Liver (tissue), 9 donors: ENCODE results near the gene IFITM5. TPM values are rescaled to one million over a fixed set of nuclear protein-coding genes. Genes with fewer than 3 reads are reported as not detected.

Experiments
- DNase-seq: peaks from one replicate; pipeline ENCODE4 v3.0.0-alpha.2; 2017; ENCODE audit warnings: low spot score
- H3K27ac ChIP-seq, 2 donors: one replicate each; pipeline ENCODE4 v1.7.0; 2013; ENCODE audit warnings: inconsistent platforms in 2 of 2, low read length in 2 of 2, control low read depth in 1 of 2, low read depth in 1 of 2, mild to moderate bottlenecking in 1 of 2
- H3K27me3 ChIP-seq, 4 donors: one replicate each; pipeline versions ENCODE4 v1.6.1 to v1.7.0; 2013; ENCODE audit warnings: low read length in 3 of 4, inconsistent platforms in 1 of 4, mild to moderate bottlenecking in 1 of 4, moderate library complexity in 1 of 4; ENCODE audit not compliant: control insufficient read depth in 4 of 4, insufficient read depth in 4 of 4
- H3K36me3 ChIP-seq, 4 donors: one replicate each; pipeline versions ENCODE4 v1.6.1 to v1.7.0; 2013; ENCODE audit warnings: low read length in 3 of 4, mild to moderate bottlenecking in 3 of 4, low read depth in 1 of 4, moderate library complexity in 1 of 4; ENCODE audit not compliant: control insufficient read depth in 4 of 4, insufficient read depth in 3 of 4
- H3K4me1 ChIP-seq, 4 donors: one replicate each; pipeline versions ENCODE4 v1.6.1 to v1.7.0; 2013; ENCODE audit warnings: low read length in 3 of 4, mild to moderate bottlenecking in 3 of 4, moderate library complexity in 1 of 4; ENCODE audit not compliant: control insufficient read depth in 4 of 4, insufficient read depth in 4 of 4
- H3K4me3 ChIP-seq, 3 donors: one replicate each; pipeline versions ENCODE4 v1.6.1 to v1.7.0; 2013; ENCODE audit warnings: low read length in 3 of 3, control low read depth in 1 of 3, low read depth in 1 of 3, mild to moderate bottlenecking in 1 of 3
- H3K9ac ChIP-seq, 2 donors: one replicate each; pipeline ENCODE4 v1.7.0; 2013; ENCODE audit warnings: low read length in 2 of 2, mild to moderate bottlenecking in 2 of 2, moderate library complexity in 2 of 2, control low read depth in 1 of 2, low read depth in 1 of 2
- H3K9me3 ChIP-seq, 4 donors: one replicate each; pipeline versions ENCODE4 v1.6.1 to v1.7.0; 2013; ENCODE audit warnings: low read length in 3 of 4; ENCODE audit not compliant: control insufficient read depth in 4 of 4
- EGR1 ChIP-seq, 2 donors: IDR thresholded peaks; 2 replicates each; pipeline ENCODE4 v1.6.1; 2016 to 2018; ENCODE audit warnings: antibody characterized with exemption in 2 of 2, low read depth in 2 of 2
- FOXA1 ChIP-seq: IDR thresholded peaks from 2 replicates; pipeline ENCODE4 v1.6.1; 2016; ENCODE audit warnings: antibody characterized with exemption
- FOXA2 ChIP-seq: IDR thresholded peaks from 2 replicates; pipeline ENCODE4 v1.6.1; 2016; ENCODE audit warnings: antibody characterized with exemption
- GABPA ChIP-seq, 2 donors: IDR thresholded peaks in 1 of 2; conservative IDR thresholded peaks in 1 of 2; 2 replicates each; pipeline ENCODE4 v1.6.1; 2016; ENCODE audit warnings: antibody characterized with exemption in 2 of 2, mild to moderate bottlenecking in 1 of 2, moderate library complexity in 1 of 2
- HNF4A ChIP-seq, 2 donors: conservative IDR thresholded peaks; 2 replicates each; pipeline ENCODE4 v1.6.1; 2016; ENCODE audit warnings: antibody characterized with exemption in 2 of 2, mild to moderate bottlenecking in 2 of 2
- HNF4G ChIP-seq: IDR thresholded peaks from 2 replicates; pipeline ENCODE4 v1.6.1; 2016; ENCODE audit warnings: antibody characterized with exemption
- JUND ChIP-seq, 2 donors: IDR thresholded peaks; 2 replicates each; pipeline ENCODE4 v1.6.1; 2016; ENCODE audit warnings: antibody characterized with exemption in 2 of 2
- NR2F2 ChIP-seq: IDR thresholded peaks from 2 replicates; pipeline ENCODE4 v1.6.1; 2016; ENCODE audit warnings: antibody characterized with exemption
- RAD21 ChIP-seq, 2 donors: IDR thresholded peaks; 2 replicates each; pipeline ENCODE4 v1.6.1; 2016; ENCODE audit warnings: antibody characterized with exemption in 2 of 2, mild to moderate bottlenecking in 2 of 2
- RXRA ChIP-seq, 2 donors: IDR thresholded peaks; 2 replicates each; pipeline ENCODE4 v1.6.1; 2017 to 2018; ENCODE audit warnings: antibody characterized with exemption in 2 of 2, mild to moderate bottlenecking in 1 of 2
- SP1 ChIP-seq: IDR thresholded peaks from 2 replicates; pipeline ENCODE4 v1.6.1; 2018; ENCODE audit warnings: antibody characterized with exemption, mild to moderate bottlenecking
- TAF1 ChIP-seq: conservative IDR thresholded peaks from 2 replicates; pipeline ENCODE4 v1.6.1; 2016; ENCODE audit warnings: antibody characterized with exemption, mild to moderate bottlenecking
- YY1 ChIP-seq: IDR thresholded peaks from 2 replicates; pipeline ENCODE4 v1.6.1; 2016; ENCODE audit warnings: antibody characterized with exemption, mild to moderate bottlenecking
- WGBS: extraction: QIAGEN DNeasy Blood & Tissue Kit; methylation state at CpG from one replicate; pipeline ENCODE4 v1.1.7; 2013; 5-methylcytosine and 5-hydroxymethylcytosine counted together
- polyA plus RNA-seq, 2 donors: library from polyadenylated mRNA; stranded (reverse) in 1 of 2; unstranded in 1 of 2; fragments of 200-250 nt in 1 of 2; fragments of >200 nt in 1 of 2; fragmentation: Nextera tagmentation in 1 of 2; extraction: Ambion mirVana in 1 of 2; gene quantifications; one replicate each; pipeline versions ENCODE4 v1.2.1 to v1.2.3, GENCODE V29; 2013 to 2015
- total RNA-seq, 2 donors: library from RNA; depleted of rRNA; stranded (reverse); fragments of >200 nt; gene quantifications; one replicate each; pipeline ENCODE4 v1.2.3, GENCODE V29; 2014
- TF ChIP-seq, protein P1 (sequence below): IDR thresholded peaks from 2 replicates; pipeline ENCODE4 v1.6.1; 2016; ENCODE audit warnings: antibody characterized with exemption
- TF ChIP-seq, protein P2 (sequence below): IDR thresholded peaks from 2 replicates; pipeline ENCODE4 v1.6.1; 2016; ENCODE audit warnings: antibody characterized with exemption
- TF ChIP-seq, protein P3 (sequence below): fragments of 150-350 bp; IDR thresholded peaks from 2 replicates; pipeline ENCODE4 v1.5.1; 2017; ENCODE audit warnings: improper control_type of control experiment, low read depth, low read length; ENCODE audit not compliant: missing input control
- TF ChIP-seq, protein P4 (sequence below): IDR thresholded peaks from 2 replicates; pipeline ENCODE4 v1.6.1; 2016; ENCODE audit warnings: antibody characterized with exemption, mild to moderate bottlenecking
- donor health status: healthy.
- donor health status: healthy.
- donor health status: healthy.
- donor health status: healthy.
- donor health status: healthy.

The IFITM5 gene
- total and polyA plus RNA-seq, 4 donors: not detected

DNA sequence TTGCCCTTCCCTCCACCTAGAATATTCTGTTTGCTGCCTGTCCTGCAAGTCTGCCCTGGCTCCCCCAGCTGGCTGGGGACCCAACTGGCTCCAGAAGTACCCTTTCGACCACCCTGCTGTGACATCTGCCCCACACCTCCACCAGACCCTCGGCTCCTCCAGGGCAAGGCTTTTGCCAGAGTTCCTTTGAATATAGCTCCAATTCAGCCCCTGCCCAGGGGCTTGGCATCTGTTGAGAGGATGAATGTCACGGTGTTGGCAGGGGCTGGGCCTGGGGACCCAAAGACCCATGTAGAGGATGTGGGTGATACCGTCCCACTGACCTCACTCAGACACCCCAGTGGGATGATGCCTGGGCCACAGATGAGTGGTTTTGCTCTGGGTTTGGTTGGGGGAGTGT is 17.2 kb downstream of the IFITM5 start:
- H3K4me1 ChIP-seq: peaks cover 12 to 43% (median 31%) of the 10 kb centered on the region in 4 donors
- H3K4me3 ChIP-seq: no peak overlapping the region
- TF ChIP-seq HNF4A (conservative IDR thresholded peaks at IDR 0.05) (no peak), HNF4G (no peak), NR2F2 (no peak), RXRA (IDR thresholded peaks at IDR 0.05) (no peak), EGR1 (IDR thresholded peaks at IDR 0.05; ENCODE audit: low read depth in 2 of 2) (no peak), JUND (IDR thresholded peaks at IDR 0.05) (no peak), YY1 (no peak), RAD21 (IDR thresholded peaks at IDR 0.05) (no peak), GABPA (IDR thresholded peaks at IDR 0.05 in 1 of 2, conservative IDR thresholded peaks at IDR 0.05 in 1 of 2) (no peak), FOXA2 (no peak), FOXA1 (no peak), SP1 (no peak)
- TF ChIP-seq, protein P1, sequence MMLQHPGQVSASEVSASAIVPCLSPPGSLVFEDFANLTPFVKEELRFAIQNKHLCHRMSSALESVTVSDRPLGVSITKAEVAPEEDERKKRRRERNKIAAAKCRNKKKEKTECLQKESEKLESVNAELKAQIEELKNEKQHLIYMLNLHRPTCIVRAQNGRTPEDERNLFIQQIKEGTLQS: no peak
- TF ChIP-seq, protein P2, sequence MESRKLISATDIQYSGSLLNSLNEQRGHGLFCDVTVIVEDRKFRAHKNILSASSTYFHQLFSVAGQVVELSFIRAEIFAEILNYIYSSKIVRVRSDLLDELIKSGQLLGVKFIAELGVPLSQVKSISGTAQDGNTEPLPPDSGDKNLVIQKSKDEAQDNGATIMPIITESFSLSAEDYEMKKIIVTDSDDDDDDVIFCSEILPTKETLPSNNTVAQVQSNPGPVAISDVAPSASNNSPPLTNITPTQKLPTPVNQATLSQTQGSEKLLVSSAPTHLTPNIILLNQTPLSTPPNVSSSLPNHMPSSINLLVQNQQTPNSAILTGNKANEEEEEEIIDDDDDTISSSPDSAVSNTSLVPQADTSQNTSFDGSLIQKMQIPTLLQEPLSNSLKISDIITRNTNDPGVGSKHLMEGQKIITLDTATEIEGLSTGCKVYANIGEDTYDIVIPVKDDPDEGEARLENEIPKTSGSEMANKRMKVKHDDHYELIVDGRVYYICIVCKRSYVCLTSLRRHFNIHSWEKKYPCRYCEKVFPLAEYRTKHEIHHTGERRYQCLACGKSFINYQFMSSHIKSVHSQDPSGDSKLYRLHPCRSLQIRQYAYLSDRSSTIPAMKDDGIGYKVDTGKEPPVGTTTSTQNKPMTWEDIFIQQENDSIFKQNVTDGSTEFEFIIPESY: no peak
- H3K27me3 ChIP-seq: no peaks in the 10 kb centered on the region
- no peak overlapping the region for H3K27ac ChIP-seq
- H3K36me3 ChIP-seq: no peaks in the 10 kb centered on the region
- DNase-seq: no peak
- 83% methylated on average over 4 of the region's 4 CpGs for WGBS
- no peaks in the 10 kb centered on the region for H3K9me3 ChIP-seq
- H3K9ac ChIP-seq: no peak overlapping the region

DNA sequence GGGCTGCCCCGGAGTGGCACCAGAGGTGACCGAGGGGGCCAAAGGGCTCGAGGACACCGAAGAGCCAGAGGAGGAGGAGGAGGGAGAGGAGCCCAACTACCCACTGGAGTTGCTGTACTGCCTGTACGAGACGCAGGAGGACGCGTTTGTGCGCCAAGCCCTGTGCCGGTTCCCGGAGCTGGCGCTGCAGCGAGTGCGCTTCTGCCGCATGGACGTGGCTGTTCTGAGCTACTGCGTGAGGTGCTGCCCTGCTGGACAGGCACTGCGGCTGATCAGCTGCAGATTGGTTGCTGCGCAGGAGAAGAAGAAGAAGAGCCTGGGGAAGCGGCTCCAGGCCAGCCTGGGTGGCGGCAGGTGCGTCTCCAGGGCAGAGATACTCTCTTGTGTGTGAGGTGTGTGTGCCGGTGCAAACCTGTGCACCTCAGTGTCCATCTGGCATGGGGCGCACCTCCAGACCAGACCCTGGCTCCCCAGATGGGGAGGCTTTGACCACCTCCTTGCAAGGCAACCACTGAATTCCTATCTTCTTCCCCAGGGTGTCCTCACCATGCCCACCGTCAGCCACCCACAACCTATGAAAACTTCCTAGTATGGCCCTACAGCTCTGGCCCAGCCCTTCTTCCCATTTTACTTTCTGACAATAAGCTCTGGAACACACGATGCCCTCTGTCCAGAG is 17.7 kb downstream of the IFITM5 start:
- 65% methylated on average over 26 of the region's 26 CpGs for WGBS
- Histone ChIP-seq H3K4me1 (peaks cover 12 to 43% (median 30%) of the 10 kb centered on the region in 4 donors), H3K27ac (no peak overlapping the region), H3K9ac (no peak overlapping the region), H3K4me3 (no peak overlapping the region), H3K9me3 (no peaks in the 10 kb centered on the region), H3K36me3 (no peaks in the 10 kb centered on the region), H3K27me3 (no peaks in the 10 kb centered on the region)
- DNase-seq: no peak
- TF ChIP-seq, protein P3, sequence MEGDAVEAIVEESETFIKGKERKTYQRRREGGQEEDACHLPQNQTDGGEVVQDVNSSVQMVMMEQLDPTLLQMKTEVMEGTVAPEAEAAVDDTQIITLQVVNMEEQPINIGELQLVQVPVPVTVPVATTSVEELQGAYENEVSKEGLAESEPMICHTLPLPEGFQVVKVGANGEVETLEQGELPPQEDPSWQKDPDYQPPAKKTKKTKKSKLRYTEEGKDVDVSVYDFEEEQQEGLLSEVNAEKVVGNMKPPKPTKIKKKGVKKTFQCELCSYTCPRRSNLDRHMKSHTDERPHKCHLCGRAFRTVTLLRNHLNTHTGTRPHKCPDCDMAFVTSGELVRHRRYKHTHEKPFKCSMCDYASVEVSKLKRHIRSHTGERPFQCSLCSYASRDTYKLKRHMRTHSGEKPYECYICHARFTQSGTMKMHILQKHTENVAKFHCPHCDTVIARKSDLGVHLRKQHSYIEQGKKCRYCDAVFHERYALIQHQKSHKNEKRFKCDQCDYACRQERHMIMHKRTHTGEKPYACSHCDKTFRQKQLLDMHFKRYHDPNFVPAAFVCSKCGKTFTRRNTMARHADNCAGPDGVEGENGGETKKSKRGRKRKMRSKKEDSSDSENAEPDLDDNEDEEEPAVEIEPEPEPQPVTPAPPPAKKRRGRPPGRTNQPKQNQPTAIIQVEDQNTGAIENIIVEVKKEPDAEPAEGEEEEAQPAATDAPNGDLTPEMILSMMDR: no peak
- TF ChIP-seq TAF1 (no peak), EGR1 (IDR thresholded peaks at IDR 0.05; ENCODE audit: low read depth in 2 of 2) (no peak), JUND (IDR thresholded peaks at IDR 0.05) (no peak), GABPA (IDR thresholded peaks at IDR 0.05 in 1 of 2, conservative IDR thresholded peaks at IDR 0.05 in 1 of 2) (no peak), FOXA2 (no peak)
- TF ChIP-seq, protein P4, sequence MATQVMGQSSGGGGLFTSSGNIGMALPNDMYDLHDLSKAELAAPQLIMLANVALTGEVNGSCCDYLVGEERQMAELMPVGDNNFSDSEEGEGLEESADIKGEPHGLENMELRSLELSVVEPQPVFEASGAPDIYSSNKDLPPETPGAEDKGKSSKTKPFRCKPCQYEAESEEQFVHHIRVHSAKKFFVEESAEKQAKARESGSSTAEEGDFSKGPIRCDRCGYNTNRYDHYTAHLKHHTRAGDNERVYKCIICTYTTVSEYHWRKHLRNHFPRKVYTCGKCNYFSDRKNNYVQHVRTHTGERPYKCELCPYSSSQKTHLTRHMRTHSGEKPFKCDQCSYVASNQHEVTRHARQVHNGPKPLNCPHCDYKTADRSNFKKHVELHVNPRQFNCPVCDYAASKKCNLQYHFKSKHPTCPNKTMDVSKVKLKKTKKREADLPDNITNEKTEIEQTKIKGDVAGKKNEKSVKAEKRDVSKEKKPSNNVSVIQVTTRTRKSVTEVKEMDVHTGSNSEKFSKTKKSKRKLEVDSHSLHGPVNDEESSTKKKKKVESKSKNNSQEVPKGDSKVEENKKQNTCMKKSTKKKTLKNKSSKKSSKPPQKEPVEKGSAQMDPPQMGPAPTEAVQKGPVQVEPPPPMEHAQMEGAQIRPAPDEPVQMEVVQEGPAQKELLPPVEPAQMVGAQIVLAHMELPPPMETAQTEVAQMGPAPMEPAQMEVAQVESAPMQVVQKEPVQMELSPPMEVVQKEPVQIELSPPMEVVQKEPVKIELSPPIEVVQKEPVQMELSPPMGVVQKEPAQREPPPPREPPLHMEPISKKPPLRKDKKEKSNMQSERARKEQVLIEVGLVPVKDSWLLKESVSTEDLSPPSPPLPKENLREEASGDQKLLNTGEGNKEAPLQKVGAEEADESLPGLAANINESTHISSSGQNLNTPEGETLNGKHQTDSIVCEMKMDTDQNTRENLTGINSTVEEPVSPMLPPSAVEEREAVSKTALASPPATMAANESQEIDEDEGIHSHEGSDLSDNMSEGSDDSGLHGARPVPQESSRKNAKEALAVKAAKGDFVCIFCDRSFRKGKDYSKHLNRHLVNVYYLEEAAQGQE: no peak
